ENCODE results near the gene FMN2. TPM values are rescaled to one million over a fixed set of nuclear protein-coding genes. Genes with fewer than 3 reads are reported as not detected.
A peak's percentile ranks its signal among the peaks of the same experiment; 100 is the strongest.

Gene FMN2
- total RNA-seq, 1 donor: 11.2 TPM

GRCh38 chr1:240134113-240134512 is 42.4 kb downstream of the FMN2 start:
- Histone ChIP-seq H3K4me2 (ENCODE audit: insufficient read depth, low read length) (no peak overlapping the region), H4K20me1 (ENCODE audit: insufficient read depth, low read length) (peaks cover 10% of the 10 kb centered on the region), H3K27ac (ENCODE audit: low read depth, low read length) (no peak overlapping the region), H3K4me1 (ENCODE audit: insufficient read depth, low read length) (peaks cover 11% of the 10 kb centered on the region), H3K4me3 (ENCODE audit: insufficient read depth, low read length) (no peak overlapping the region), H3K79me2 (ENCODE audit: insufficient read depth, low read length) (peaks cover 62% of the 10 kb centered on the region), H2AFZ (ENCODE audit: low read length) (no peak overlapping the region), H3K27me3 (ENCODE audit: insufficient read depth, low read length) (no peaks in the 10 kb centered on the region), H3K36me3 (ENCODE audit: insufficient read depth, low read length) (no peaks in the 10 kb centered on the region), H3K9me3 (ENCODE audit: low read depth, low read length) (no peaks in the 10 kb centered on the region)
- TF ChIP-seq, protein P1, sequence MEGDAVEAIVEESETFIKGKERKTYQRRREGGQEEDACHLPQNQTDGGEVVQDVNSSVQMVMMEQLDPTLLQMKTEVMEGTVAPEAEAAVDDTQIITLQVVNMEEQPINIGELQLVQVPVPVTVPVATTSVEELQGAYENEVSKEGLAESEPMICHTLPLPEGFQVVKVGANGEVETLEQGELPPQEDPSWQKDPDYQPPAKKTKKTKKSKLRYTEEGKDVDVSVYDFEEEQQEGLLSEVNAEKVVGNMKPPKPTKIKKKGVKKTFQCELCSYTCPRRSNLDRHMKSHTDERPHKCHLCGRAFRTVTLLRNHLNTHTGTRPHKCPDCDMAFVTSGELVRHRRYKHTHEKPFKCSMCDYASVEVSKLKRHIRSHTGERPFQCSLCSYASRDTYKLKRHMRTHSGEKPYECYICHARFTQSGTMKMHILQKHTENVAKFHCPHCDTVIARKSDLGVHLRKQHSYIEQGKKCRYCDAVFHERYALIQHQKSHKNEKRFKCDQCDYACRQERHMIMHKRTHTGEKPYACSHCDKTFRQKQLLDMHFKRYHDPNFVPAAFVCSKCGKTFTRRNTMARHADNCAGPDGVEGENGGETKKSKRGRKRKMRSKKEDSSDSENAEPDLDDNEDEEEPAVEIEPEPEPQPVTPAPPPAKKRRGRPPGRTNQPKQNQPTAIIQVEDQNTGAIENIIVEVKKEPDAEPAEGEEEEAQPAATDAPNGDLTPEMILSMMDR (IDR thresholded peaks at IDR 0.05; ENCODE audit: extremely low read depth, low read depth, low read length): no peak
- no peak for DNase-seq (ENCODE audit: insufficient read length, low spot score, missing footprints)

DNA sequence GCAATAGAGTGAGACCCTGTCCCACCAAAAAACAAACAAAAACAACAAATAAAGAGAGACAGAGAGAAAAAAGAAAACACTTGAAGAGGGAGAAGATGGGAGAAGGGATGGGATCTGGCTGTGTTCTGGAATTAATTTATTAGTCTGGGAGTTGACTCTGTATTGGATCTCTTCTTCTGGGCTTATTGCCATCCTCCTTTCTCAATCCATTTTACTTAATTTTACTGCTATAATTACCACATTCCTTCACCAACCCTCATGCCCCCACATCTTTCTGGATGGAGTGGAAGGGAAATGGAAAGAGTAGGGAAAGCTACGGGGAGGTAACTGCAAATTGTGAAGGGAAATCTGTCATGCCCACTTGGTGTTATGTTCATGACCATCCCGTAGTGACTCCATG is 42.9 kb downstream of the FMN2 start:
- peaks cover 11% of the 10 kb centered on the region for H3K4me1 ChIP-seq (ENCODE audit: insufficient read depth, low read length)
- H3K4me3 ChIP-seq (ENCODE audit: insufficient read depth, low read length): no peak overlapping the region
- H3K27me3 ChIP-seq (ENCODE audit: insufficient read depth, low read length): no peaks in the 10 kb centered on the region
- H4K20me1 ChIP-seq (ENCODE audit: insufficient read depth, low read length): peaks cover 10% of the 10 kb centered on the region
- H3K9me3 ChIP-seq (ENCODE audit: low read depth, low read length): no peaks in the 10 kb centered on the region
- no peak overlapping the region for H3K27ac ChIP-seq (ENCODE audit: low read depth, low read length)
- TF ChIP-seq, protein P1 (IDR thresholded peaks at IDR 0.05; ENCODE audit: extremely low read depth, low read depth, low read length): no peak
- DNase-seq (ENCODE audit: insufficient read length, low spot score, missing footprints): no peak
- H2AFZ ChIP-seq (ENCODE audit: low read length): no peak overlapping the region
- H3K4me2 ChIP-seq (ENCODE audit: insufficient read depth, low read length): no peak overlapping the region
- H3K79me2 ChIP-seq (ENCODE audit: insufficient read depth, low read length): peaks cover 66% of the 10 kb centered on the region
- H3K36me3 ChIP-seq (ENCODE audit: insufficient read depth, low read length): no peaks in the 10 kb centered on the region

DNA sequence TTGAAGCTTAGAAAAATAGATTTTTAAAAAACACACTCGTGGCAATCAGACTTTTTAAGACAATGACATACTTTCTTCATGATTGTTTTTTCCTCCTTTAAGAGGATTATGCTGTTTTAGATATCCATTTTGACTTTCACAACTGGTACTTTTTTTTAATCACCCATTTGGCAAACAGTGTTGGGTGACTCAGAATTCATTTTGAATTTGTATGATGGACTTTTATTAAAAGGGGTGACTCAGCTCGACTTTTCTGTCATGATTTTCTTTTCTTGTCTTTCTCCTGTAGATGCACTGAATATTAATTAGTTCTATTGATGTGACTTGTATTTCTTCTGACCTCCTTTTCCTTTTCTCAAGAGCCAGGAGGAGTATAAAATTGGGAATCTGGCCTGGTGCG is 44.7 kb downstream of the FMN2 start:
- Histone ChIP-seq H2AFZ (ENCODE audit: low read length) (no peak overlapping the region), H3K79me2 (ENCODE audit: insufficient read depth, low read length) (peaks cover 72% of the 10 kb centered on the region), H3K36me3 (ENCODE audit: insufficient read depth, low read length) (no peaks in the 10 kb centered on the region), H3K4me2 (ENCODE audit: insufficient read depth, low read length) (no peak overlapping the region), H3K27me3 (ENCODE audit: insufficient read depth, low read length) (no peaks in the 10 kb centered on the region), H3K9me3 (ENCODE audit: low read depth, low read length) (no peaks in the 10 kb centered on the region), H3K4me3 (ENCODE audit: insufficient read depth, low read length) (no peak overlapping the region), H3K27ac (ENCODE audit: low read depth, low read length) (peak overlapping the region; percentile 31), H4K20me1 (ENCODE audit: insufficient read depth, low read length) (peaks cover 10% of the 10 kb centered on the region), H3K4me1 (ENCODE audit: insufficient read depth, low read length) (peaks cover 11% of the 10 kb centered on the region)
- no peak for DNase-seq (ENCODE audit: insufficient read length, low spot score, missing footprints)
- TF ChIP-seq, protein P1 (IDR thresholded peaks at IDR 0.05; ENCODE audit: extremely low read depth, low read depth, low read length): no peak

GRCh38 chr1:240138867-240139266 is 47.2 kb downstream of the FMN2 start:
- no peak overlapping the region for H3K4me3 ChIP-seq (ENCODE audit: insufficient read depth, low read length)
- no peak for DNase-seq (ENCODE audit: insufficient read length, low spot score, missing footprints)
- no peak overlapping the region for H3K4me2 ChIP-seq (ENCODE audit: insufficient read depth, low read length)
- H3K79me2 ChIP-seq (ENCODE audit: insufficient read depth, low read length): peaks cover 57% of the 10 kb centered on the region
- no peaks in the 10 kb centered on the region for H3K27me3 ChIP-seq (ENCODE audit: insufficient read depth, low read length)
- no peaks in the 10 kb centered on the region for H3K9me3 ChIP-seq (ENCODE audit: low read depth, low read length)
- no peak overlapping the region for H2AFZ ChIP-seq (ENCODE audit: low read length)
- TF ChIP-seq, protein P1 (IDR thresholded peaks at IDR 0.05; ENCODE audit: extremely low read depth, low read depth, low read length): no peak
- no peak overlapping the region for H3K27ac ChIP-seq (ENCODE audit: low read depth, low read length)
- H3K36me3 ChIP-seq (ENCODE audit: insufficient read depth, low read length): peaks cover 4% of the 10 kb centered on the region
- H4K20me1 ChIP-seq (ENCODE audit: insufficient read depth, low read length): peaks cover 10% of the 10 kb centered on the region
- peaks cover 11% of the 10 kb centered on the region for H3K4me1 ChIP-seq (ENCODE audit: insufficient read depth, low read length)
